ENCODE measurements around the gene FMNL2. TPM values are rescaled to one million over a fixed set of nuclear protein-coding genes. Genes with fewer than 3 reads are reported as not detected.

Gene FMNL2
- total RNA-seq, 1 experiment from 2014 or later: 38.2 TPM

GRCh38 chr2:152658221-152658620 is 323.2 kb downstream of the FMNL2 start:
- H3K4me1 ChIP-seq: no peaks in the 10 kb centered on the region
- BruUV-seq (replicated peaks): no TSS peak
- intact Hi-C loops (cut with micrococcal nuclease; ENCODE audit: unreplicated experiment): no loop called here
- H3K36me3 ChIP-seq (ENCODE audit: control insufficient read depth, insufficient read depth, low read length): 0 out of 2 replicates have a peak, but pooled peaks cover 1% of the 10 kb centered on the region
- H3K4me3 ChIP-seq (ENCODE audit: low read depth, low read length): no peak overlapping the region
- peaks cover 92% of the 10 kb centered on the region for H3K36me3 Mint-ChIP-seq (ENCODE audit: insufficient read depth, unreplicated experiment)
- CTCF ChIA-PET: no interaction called here
- TF ChIP-seq CTCF (IDR thresholded peaks at IDR 0.05; ENCODE audit: insufficient read depth in 1 of 2, low read depth in 1 of 2, low read length in 1 of 2, severe bottlenecking in 1 of 2, unreplicated experiment in 1 of 2): no peak
- no peaks in the 10 kb centered on the region for H3K9me3 Mint-ChIP-seq (ENCODE audit: unreplicated experiment)
- no peaks in the 10 kb centered on the region for H3K9me3 ChIP-seq
- POLR2A ChIA-PET: no interaction called here
- H3K27me3 Mint-ChIP-seq (ENCODE audit: insufficient read depth, unreplicated experiment): no peaks in the 10 kb centered on the region
- no peak overlapping the region for H3K27ac Mint-ChIP-seq (ENCODE audit: unreplicated experiment)
- no peak for DNase-seq
- H3K4me3 Mint-ChIP-seq (ENCODE audit: unreplicated experiment): no peak overlapping the region
- H3K4me1 Mint-ChIP-seq (ENCODE audit: low read depth, unreplicated experiment): no peaks in the 10 kb centered on the region
- no peaks in the 10 kb centered on the region for H3K27me3 ChIP-seq (replicated peaks; ENCODE audit: control insufficient read depth, insufficient read depth, low read length)

GRCh38 chr2:152661076-152661475 is 326.1 kb downstream of the FMNL2 start:
- no peaks in the 10 kb centered on the region for H3K27me3 Mint-ChIP-seq (ENCODE audit: insufficient read depth, unreplicated experiment)
- H3K4me3 Mint-ChIP-seq (ENCODE audit: unreplicated experiment): no peak overlapping the region
- H3K4me1 ChIP-seq: no peaks in the 10 kb centered on the region
- CTCF ChIA-PET: no interaction called here
- H3K9me3 ChIP-seq: no peaks in the 10 kb centered on the region
- no peaks in the 10 kb centered on the region for H3K4me1 Mint-ChIP-seq (ENCODE audit: low read depth, unreplicated experiment)
- peaks cover 1% of the 10 kb centered on the region; the same call in 1 of the 2 replicates for H3K36me3 ChIP-seq (ENCODE audit: control insufficient read depth, insufficient read depth, low read length)
- POLR2A ChIA-PET: no interaction called here
- no peak overlapping the region for H3K27ac Mint-ChIP-seq (ENCODE audit: unreplicated experiment)
- no peak for TF ChIP-seq CTCF (IDR thresholded peaks at IDR 0.05; ENCODE audit: insufficient read depth in 1 of 2, low read depth in 1 of 2, low read length in 1 of 2, severe bottlenecking in 1 of 2, unreplicated experiment in 1 of 2)
- H3K4me3 ChIP-seq (ENCODE audit: low read depth, low read length): no peak overlapping the region
- no TSS peak for BruUV-seq (replicated peaks)
- no peaks in the 10 kb centered on the region for H3K9me3 Mint-ChIP-seq (ENCODE audit: unreplicated experiment)
- peaks cover 98% of the 10 kb centered on the region for H3K36me3 Mint-ChIP-seq (ENCODE audit: insufficient read depth, unreplicated experiment)
- H3K27me3 ChIP-seq (replicated peaks; ENCODE audit: control insufficient read depth, insufficient read depth, low read length): no peaks in the 10 kb centered on the region
- no peak for DNase-seq
- intact Hi-C loops (cut with micrococcal nuclease; ENCODE audit: unreplicated experiment): no loop called here

- DNase-seq: no peak
- no peaks in the 10 kb centered on the region for H3K4me1 ChIP-seq
- no TSS peak for BruUV-seq (replicated peaks)
- H3K4me1 Mint-ChIP-seq (ENCODE audit: low read depth, unreplicated experiment): no peaks in the 10 kb centered on the region
- CTCF ChIA-PET: no interaction called here
- H3K27ac Mint-ChIP-seq (ENCODE audit: unreplicated experiment): no peak overlapping the region
- no peak overlapping the region for H3K4me3 ChIP-seq (ENCODE audit: low read depth, low read length)
- no peak overlapping the region for H3K4me3 Mint-ChIP-seq (ENCODE audit: unreplicated experiment)
- peaks cover 95% of the 10 kb centered on the region for H3K36me3 Mint-ChIP-seq (ENCODE audit: insufficient read depth, unreplicated experiment)
- no peaks in the 10 kb centered on the region for H3K27me3 ChIP-seq (replicated peaks; ENCODE audit: control insufficient read depth, insufficient read depth, low read length)
- peaks cover 1% of the 10 kb centered on the region for H3K36me3 ChIP-seq (ENCODE audit: control insufficient read depth, insufficient read depth, low read length)
- intact Hi-C loops (cut with micrococcal nuclease; ENCODE audit: unreplicated experiment): no loop called here
- no peak for TF ChIP-seq CTCF (IDR thresholded peaks at IDR 0.05; ENCODE audit: insufficient read depth in 1 of 2, low read depth in 1 of 2, low read length in 1 of 2, severe bottlenecking in 1 of 2, unreplicated experiment in 1 of 2)
- no peaks in the 10 kb centered on the region for H3K27me3 Mint-ChIP-seq (ENCODE audit: insufficient read depth, unreplicated experiment)
- H3K9me3 Mint-ChIP-seq (ENCODE audit: unreplicated experiment): no peaks in the 10 kb centered on the region
- H3K9me3 ChIP-seq: no peaks in the 10 kb centered on the region
- POLR2A ChIA-PET: no interaction called here
Measured at GRCh38 chr2:152664725-152665124, 329.8 kb downstream of the FMNL2 start.
